ENCODE data around the gene GAREM1. TPM values are rescaled to one million over a fixed set of nuclear protein-coding genes. Genes with fewer than 3 reads are reported as not detected.

GAREM1 gene
- total and polyA plus RNA-seq, 2 of the 8 experiments (the other 6 are each of a cell fraction or from before 2014, with no cell fraction given) = 3.6 to 9.2 TPM

GRCh38 chr18:32460171-32460731 lies 10.4 kb downstream of the GAREM1 start:
- Histone ChIP-seq H3K18ac (ENCODE audit: extremely low read depth, low read length) (no peak overlapping the region), H4K91ac (replicated peaks; ENCODE audit: insufficient read length, low read length) (no peak overlapping the region), H3K4me3 (ENCODE audit: extremely low read depth in 1 of 4, insufficient read depth in 2 of 4, low read depth in 3 of 4, low read length in 4 of 4) (no peak overlapping the region), H2BK5ac (ENCODE audit: low read depth, low read length) (no peak overlapping the region), H2BK12ac (ENCODE audit: low read depth, low read length) (no peak overlapping the region), H4K5ac (ENCODE audit: insufficient read length, low read depth, low read length) (no peak overlapping the region), H2BK120ac (replicated peaks; ENCODE audit: low read depth, low read length) (no peak overlapping the region), H4K20me1 (replicated peaks in 1 of 2; ENCODE audit: control insufficient read depth in 1 of 2, insufficient read depth in 2 of 2, low read length in 2 of 2) (no peaks in the 10 kb centered on the region), H3K56ac (replicated peaks; ENCODE audit: insufficient read length, low read depth, low read length) (no peak overlapping the region), H3K36me3 (ENCODE audit: control insufficient read depth in 2 of 4, insufficient read depth in 4 of 4, low read length in 3 of 4) (no peaks in the 10 kb centered on the region), H3K27ac (ENCODE audit: low read depth, low read length) (no peak overlapping the region), H2BK20ac (ENCODE audit: low read length) (no peak overlapping the region), H2AK5ac (ENCODE audit: low read depth, low read length) (no peak overlapping the region), H3K79me1 (ENCODE audit: low read depth, low read length) (peaks cover 2% of the 10 kb centered on the region), H2BK15ac (ENCODE audit: low read length) (no peak overlapping the region), H3K4me1 (replicated peaks in 1 of 4; ENCODE audit: control insufficient read depth in 3 of 4, insufficient read depth in 4 of 4, low read length in 3 of 4) (no peaks in the 10 kb centered on the region; a peak in 1 of 7 replicates), H3K79me2 (ENCODE audit: control insufficient read depth in 1 of 2, insufficient read depth in 2 of 2, low read length in 2 of 2) (peaks cover 0 to 24% of the 10 kb centered on the region in 2 experiments; a peak in 1 of 4 replicates), H3K9me3 (ENCODE audit: insufficient read depth in 2 of 2, low read depth in 1 of 2, low read length in 1 of 2) (no peaks in the 10 kb centered on the region), H3K14ac (ENCODE audit: insufficient read length) (no peak overlapping the region), H3K4ac (replicated peaks; ENCODE audit: insufficient read length, low read depth, low read length) (no peak overlapping the region), H4K8ac (ENCODE audit: extremely low read depth, insufficient read depth, low read length) (no peak overlapping the region), H3K9ac (replicated peaks in 1 of 4; ENCODE audit: extremely low read depth in 1 of 4, low read depth in 3 of 4, low read length in 3 of 4) (no peak overlapping the region), H3K23me2 (ENCODE audit: low read depth, low read length) (no peaks in the 10 kb centered on the region), H3K27me3 (replicated peaks in 1 of 4; ENCODE audit: control insufficient read depth in 3 of 4, extremely low read depth in 1 of 4, insufficient read depth in 3 of 4, low read length in 3 of 4) (no peaks in the 10 kb centered on the region), H3K23ac (ENCODE audit: insufficient read length) (no peak overlapping the region), H2AFZ (ENCODE audit: low read length) (no peak overlapping the region), H3K4me2 (ENCODE audit: insufficient read depth in 1 of 2, low read depth in 2 of 2, low read length in 2 of 2) (no peak overlapping the region)
- CTCF ChIA-PET (ENCODE audit: partially characterized antibody) = interaction anchor here (0.6 to 2.7 kb wide), 7 partner anchors 10 to 258 kb away, joined by 3 to 12 read pairs (median 3); partner anchors contain the start of gene GAREM1
- POLR2A ChIA-PET (ENCODE audit: partially characterized antibody) = interaction anchor here (1.4 kb wide), 1 partner anchor 10 kb away, joined by 3 read pairs; no protein-coding TSS in a partner anchor
- DNase-seq (ENCODE audit: low read depth in 1 of 2, low spot score in 2 of 2) (no peak), FAIRE-seq (no peak)
- TF ChIP-seq TCF12 (IDR thresholded peaks at IDR 0.05; ENCODE audit: low read depth, low read length) (no peak), CBX8 (IDR thresholded peaks at IDR 0.05; ENCODE audit: borderline replicate concordance, low read depth, low read length) (no peak), CTBP2 (IDR thresholded peaks at IDR 0.05; ENCODE audit: borderline replicate concordance, insufficient read depth, insufficient read length, low read length) (no peak)
- WGBS, 2 experiments (ENCODE audit: extremely low coverage in 1 of 2, insufficient coverage in 1 of 2, insufficient read length in 1 of 2, insufficient replicate concordance in 2 of 2, low coverage in 1 of 2, low lambda C conversion rate in 2 of 2, missing lambda C conversion rate in 1 of 2) = 82% methylated on average over 4 of the region's 4 CpGs; no CpG with 5 or more reads in 1 of the 2 experiments

Measured in H1 (cell line).